ENCODE measurements around the gene SCN8A. TPM values are rescaled to one million over a fixed set of nuclear protein-coding genes. Genes with fewer than 3 reads are reported as not detected.

The SCN8A gene
- total RNA-seq, 1 experiment from 2014 or later: 5.4 TPM

GRCh38 chr12:51817027-51817953 is 226.3 kb downstream of the SCN8A start:
- Mint-ChIP-seq H3K4me3 (ENCODE audit: low read depth, unreplicated experiment) (no peak overlapping the region), H3K27me3 (ENCODE audit: unreplicated experiment) (no peaks in the 10 kb centered on the region), H3K9me3 (ENCODE audit: low read depth, unreplicated experiment) (no peaks in the 10 kb centered on the region), H3K27ac (ENCODE audit: unreplicated experiment) (no peak overlapping the region), H3K4me1 (ENCODE audit: low read depth, unreplicated experiment) (no peaks in the 10 kb centered on the region), H3K36me3 (ENCODE audit: insufficient read depth, unreplicated experiment) (peaks cover 9% of the 10 kb centered on the region)
- no peak for TF ChIP-seq CTCF (IDR thresholded peaks at IDR 0.05; ENCODE audit: unreplicated experiment)
- CTCF ChIA-PET: no interaction called here
- no peak for DNase-seq
- no TSS peak for BruUV-seq (replicated peaks)
- intact Hi-C loops (cut with micrococcal nuclease; ENCODE audit: unreplicated experiment): no loop called here

- no peak for TF ChIP-seq CTCF (IDR thresholded peaks at IDR 0.05; ENCODE audit: unreplicated experiment)
- Mint-ChIP-seq H3K36me3 (ENCODE audit: insufficient read depth, unreplicated experiment) (peaks cover 9% of the 10 kb centered on the region), H3K27ac (ENCODE audit: unreplicated experiment) (no peak overlapping the region), H3K4me1 (ENCODE audit: low read depth, unreplicated experiment) (no peaks in the 10 kb centered on the region), H3K27me3 (ENCODE audit: unreplicated experiment) (no peaks in the 10 kb centered on the region), H3K9me3 (ENCODE audit: low read depth, unreplicated experiment) (no peaks in the 10 kb centered on the region), H3K4me3 (ENCODE audit: low read depth, unreplicated experiment) (no peak overlapping the region)
- CTCF ChIA-PET: no interaction called here
- no peak for DNase-seq
- BruUV-seq (replicated peaks): no TSS peak
- intact Hi-C loops (cut with micrococcal nuclease; ENCODE audit: unreplicated experiment): no loop called here
Measured at GRCh38 chr12:51818086-51818485, 227.1 kb downstream of the SCN8A start.

GRCh38 chr12:51818566-51819300 is 227.7 kb downstream of the SCN8A start:
- CTCF ChIA-PET: no interaction called here
- no TSS peak for BruUV-seq (replicated peaks)
- no peak overlapping the region for H3K27ac Mint-ChIP-seq (ENCODE audit: unreplicated experiment)
- no peaks in the 10 kb centered on the region for H3K9me3 Mint-ChIP-seq (ENCODE audit: low read depth, unreplicated experiment)
- H3K36me3 Mint-ChIP-seq (ENCODE audit: insufficient read depth, unreplicated experiment): peaks cover 9% of the 10 kb centered on the region
- intact Hi-C loops (cut with micrococcal nuclease; ENCODE audit: unreplicated experiment): no loop called here
- TF ChIP-seq CTCF (IDR thresholded peaks at IDR 0.05; ENCODE audit: unreplicated experiment): no peak
- no peaks in the 10 kb centered on the region for H3K4me1 Mint-ChIP-seq (ENCODE audit: low read depth, unreplicated experiment)
- no peak overlapping the region for H3K4me3 Mint-ChIP-seq (ENCODE audit: low read depth, unreplicated experiment)
- no peak for DNase-seq
- H3K27me3 Mint-ChIP-seq (ENCODE audit: unreplicated experiment): no peaks in the 10 kb centered on the region

GRCh38 chr12:51819736-51820525 is 228.9 kb downstream of the SCN8A start:
- CTCF ChIA-PET: interaction anchor here (0.6 kb wide), 1 partner anchor 204 kb away, joined by 4 read pairs; no protein-coding TSS in a partner anchor
- no peaks in the 10 kb centered on the region for H3K9me3 Mint-ChIP-seq (ENCODE audit: low read depth, unreplicated experiment)
- peaks cover 7% of the 10 kb centered on the region for H3K36me3 Mint-ChIP-seq (ENCODE audit: insufficient read depth, unreplicated experiment)
- intact Hi-C loops (cut with micrococcal nuclease; ENCODE audit: unreplicated experiment): no loop called here
- no TSS peak for BruUV-seq (replicated peaks)
- no peak for TF ChIP-seq CTCF (IDR thresholded peaks at IDR 0.05; ENCODE audit: unreplicated experiment)
- no peak overlapping the region for H3K27ac Mint-ChIP-seq (ENCODE audit: unreplicated experiment)
- no peak for DNase-seq
- no peaks in the 10 kb centered on the region for H3K4me1 Mint-ChIP-seq (ENCODE audit: low read depth, unreplicated experiment)
- no peaks in the 10 kb centered on the region for H3K27me3 Mint-ChIP-seq (ENCODE audit: unreplicated experiment)
- H3K4me3 Mint-ChIP-seq (ENCODE audit: low read depth, unreplicated experiment): no peak overlapping the region
